GM12801 (cell line): Measurements from ENCODE around the gene THADA.

Source experiments
- TF ChIP-seq, protein P1 (sequence below): IDR thresholded peaks from one replicate; pipeline ENCODE4 v1.5.1; 2011; ENCODE audit warnings: control low read depth; ENCODE audit not compliant: insufficient read length; ENCODE audit errors: extremely low read depth

Gene THADA

GRCh38 chr2:43293744-43294695 lies 301.8 kb downstream of the THADA start:
- TF ChIP-seq, protein P1, sequence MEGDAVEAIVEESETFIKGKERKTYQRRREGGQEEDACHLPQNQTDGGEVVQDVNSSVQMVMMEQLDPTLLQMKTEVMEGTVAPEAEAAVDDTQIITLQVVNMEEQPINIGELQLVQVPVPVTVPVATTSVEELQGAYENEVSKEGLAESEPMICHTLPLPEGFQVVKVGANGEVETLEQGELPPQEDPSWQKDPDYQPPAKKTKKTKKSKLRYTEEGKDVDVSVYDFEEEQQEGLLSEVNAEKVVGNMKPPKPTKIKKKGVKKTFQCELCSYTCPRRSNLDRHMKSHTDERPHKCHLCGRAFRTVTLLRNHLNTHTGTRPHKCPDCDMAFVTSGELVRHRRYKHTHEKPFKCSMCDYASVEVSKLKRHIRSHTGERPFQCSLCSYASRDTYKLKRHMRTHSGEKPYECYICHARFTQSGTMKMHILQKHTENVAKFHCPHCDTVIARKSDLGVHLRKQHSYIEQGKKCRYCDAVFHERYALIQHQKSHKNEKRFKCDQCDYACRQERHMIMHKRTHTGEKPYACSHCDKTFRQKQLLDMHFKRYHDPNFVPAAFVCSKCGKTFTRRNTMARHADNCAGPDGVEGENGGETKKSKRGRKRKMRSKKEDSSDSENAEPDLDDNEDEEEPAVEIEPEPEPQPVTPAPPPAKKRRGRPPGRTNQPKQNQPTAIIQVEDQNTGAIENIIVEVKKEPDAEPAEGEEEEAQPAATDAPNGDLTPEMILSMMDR: no peak

DNA sequence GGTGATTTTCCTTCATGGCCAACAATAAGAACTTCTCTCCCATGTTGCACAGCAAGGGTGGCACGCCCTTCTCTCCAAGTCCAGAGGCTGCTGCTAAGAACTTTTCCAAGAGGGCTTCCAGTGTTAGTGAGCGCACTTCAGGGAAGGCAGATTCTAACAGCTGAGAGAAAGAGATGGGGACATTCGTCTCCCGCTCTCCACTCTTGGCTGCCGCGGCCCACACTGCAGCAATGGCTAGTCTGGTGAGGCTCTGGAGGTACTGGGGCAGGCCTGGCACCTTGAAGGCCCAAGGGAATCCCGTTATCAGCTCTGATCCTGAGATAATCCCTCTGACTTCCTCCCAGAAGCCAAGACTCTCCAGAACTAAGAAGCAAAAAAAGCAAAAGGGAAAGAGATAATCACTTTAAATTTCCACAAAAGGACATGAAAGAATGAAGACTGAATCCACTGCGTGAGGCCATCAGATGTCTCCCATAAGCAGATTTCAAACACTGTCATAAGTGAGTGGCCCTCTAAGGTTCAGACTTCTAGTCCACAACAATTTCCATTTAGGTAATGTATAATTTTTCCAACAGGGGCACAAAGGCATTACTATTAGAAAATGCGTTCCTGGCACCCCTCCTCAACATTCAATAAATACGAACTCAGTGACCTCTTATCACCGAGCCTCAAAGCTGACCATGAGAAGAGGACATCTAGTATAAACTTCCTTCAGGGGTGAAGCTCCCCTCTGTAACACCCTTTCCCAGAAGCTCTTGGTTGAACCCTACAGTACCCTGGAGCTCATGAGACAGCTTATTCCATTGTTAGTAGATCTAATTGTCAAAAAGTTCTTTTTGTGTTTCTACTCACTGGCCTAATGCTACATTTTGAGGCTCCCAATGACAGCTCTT lies 302.7 kb downstream of the THADA start:
- TF ChIP-seq, protein P1: no peak

DNA sequence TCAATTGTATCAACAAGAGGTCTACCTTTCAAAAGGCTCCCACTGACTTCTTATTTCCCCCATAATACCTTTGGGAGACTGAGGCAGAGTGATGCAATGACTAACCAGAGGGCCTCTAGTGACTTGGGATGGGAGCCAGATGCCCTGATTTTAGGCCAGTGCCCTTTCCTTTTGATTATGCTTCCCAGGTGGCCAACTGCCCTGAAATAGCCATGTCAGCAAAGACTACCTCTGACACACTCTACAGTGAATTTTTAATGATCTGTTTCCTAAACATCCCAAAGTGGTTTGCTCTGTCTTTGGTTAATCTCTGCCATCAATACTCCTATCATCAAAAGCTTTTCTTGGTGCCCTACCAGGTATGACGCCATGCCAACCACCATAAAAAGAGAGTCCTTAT lies 303.5 kb downstream of the THADA start:
- TF ChIP-seq, protein P1: no peak

DNA sequence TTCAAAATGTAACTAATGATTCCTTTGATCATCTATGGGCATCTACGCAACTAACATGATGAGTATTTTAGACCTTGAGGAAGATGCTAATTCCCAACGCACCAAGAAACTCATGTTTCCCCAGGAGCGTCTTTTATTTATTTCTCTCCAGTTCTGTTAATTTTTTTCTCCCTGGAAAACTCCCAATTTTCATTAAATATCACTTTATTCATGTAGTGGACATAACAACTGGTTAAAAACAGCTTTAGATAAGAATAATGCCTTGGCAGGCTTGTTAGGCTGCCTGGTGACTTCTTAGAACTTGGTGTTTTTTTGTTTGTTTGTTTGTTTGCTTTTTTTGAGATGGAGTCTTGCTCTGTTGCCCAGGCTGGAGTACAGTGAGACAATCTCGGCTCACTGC lies 306.5 kb downstream of the THADA start:
- TF ChIP-seq, protein P1: no peak

DNA sequence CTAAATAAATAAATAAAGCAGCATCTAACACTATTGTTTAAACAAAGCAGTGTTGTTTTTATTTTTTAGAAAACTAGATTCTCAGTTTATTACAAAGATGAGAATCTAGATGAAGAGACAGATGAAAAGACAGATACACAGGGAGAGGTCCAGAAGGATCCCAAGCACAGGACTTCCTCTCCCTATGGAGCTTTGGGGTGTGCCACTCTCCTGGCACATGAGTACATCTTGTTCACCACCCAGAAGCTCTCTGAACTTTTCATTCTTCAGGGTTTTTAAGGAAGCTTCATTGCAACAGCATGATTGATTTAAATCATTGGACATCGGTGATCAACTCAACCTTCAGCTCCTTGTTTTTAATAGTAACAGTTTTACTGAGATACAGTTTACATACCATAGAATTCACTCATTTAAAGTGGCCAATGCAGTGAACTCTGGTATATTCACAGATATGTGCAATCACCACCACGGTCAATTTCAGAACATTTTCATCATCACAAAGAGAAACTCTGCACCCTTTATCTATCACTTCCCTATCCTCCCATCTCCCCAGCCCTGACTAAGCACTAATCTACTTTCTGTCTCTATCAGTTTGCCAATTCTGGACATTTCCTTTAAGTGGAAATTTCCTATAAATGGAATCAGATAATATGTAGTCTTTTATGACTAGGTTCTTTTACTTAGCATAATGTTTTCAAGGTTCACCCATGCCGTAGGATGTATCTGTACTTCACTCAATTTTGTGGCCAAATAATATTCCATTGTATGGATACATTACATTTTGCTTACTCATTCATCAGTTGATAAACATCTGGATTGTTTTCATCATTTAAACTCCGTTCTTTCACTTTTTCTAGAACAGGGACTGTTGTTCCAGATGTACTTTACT lies 307.2 kb downstream of the THADA start:
- TF ChIP-seq, protein P1: no peak

GRCh38 chr2:43285987-43286386 lies 309.9 kb downstream of the THADA start:
- TF ChIP-seq, protein P1: no peak
